Measurements from ENCODE around the gene NT5M.

- TF ChIP-seq CTCF (conservative IDR thresholded peaks at IDR 0.05 in 1 of 2, IDR thresholded peaks at IDR 0.05 in 1 of 2; ENCODE audit: low read depth in 1 of 2, low read length in 2 of 2) (no peak), EZH2 (IDR thresholded peaks at IDR 0.05; ENCODE audit: low read length, missing control alignments) (no peak)
Measured at GRCh38 chr17:17366235-17366634, 63.1 kb downstream of the NT5M start.
